Measurements from ENCODE around the gene GLMN. TPM values are rescaled to one million over a fixed set of nuclear protein-coding genes. Genes with fewer than 3 reads are reported as not detected.

The GLMN gene
- total RNA-seq, 1 donor from 2014 or later = 29.7 TPM

GRCh38 chr1:92218559-92218958 is 80.2 kb downstream of the GLMN start:
- no peak for DNase-seq (ENCODE audit: low spot score)
- Mint-ChIP-seq H3K36me3 (ENCODE audit: low read depth) (no peaks in the 10 kb centered on the region), H3K27ac (no peak overlapping the region), H3K4me3 (no peak overlapping the region), H3K9me3 (no peaks in the 10 kb centered on the region), H3K27me3 (ENCODE audit: insufficient read depth) (no peaks in the 10 kb centered on the region), H3K4me1 (ENCODE audit: low read depth) (no peaks in the 10 kb centered on the region)
- intact Hi-C loops (cut with micrococcal nuclease) = no loop called here

GRCh38 chr1:92217721-92218120 is 81.1 kb downstream of the GLMN start, which contains the start of gene C1orf146:
Gene C1orf146 (plus strand): TSS chr1:92217915. CDS start chr1:92231421, 13,506 bp downstream.
- no peak within 1 kb of the TSS for H3K4me3 Mint-ChIP-seq
- H3K27me3 Mint-ChIP-seq (ENCODE audit: insufficient read depth) = no peaks in the 10 kb centered on the region
- intact Hi-C loops (cut with micrococcal nuclease) = no loop called here
- no peaks in the 10 kb centered on the region for H3K4me1 Mint-ChIP-seq (ENCODE audit: low read depth)
- H3K27ac Mint-ChIP-seq = no peak within 1 kb of the TSS
- no peaks in the 10 kb centered on the region for H3K36me3 Mint-ChIP-seq (ENCODE audit: low read depth)
- H3K9me3 Mint-ChIP-seq = no peaks in the 10 kb centered on the region
- DNase-seq (ENCODE audit: low spot score) = no peak

DNA sequence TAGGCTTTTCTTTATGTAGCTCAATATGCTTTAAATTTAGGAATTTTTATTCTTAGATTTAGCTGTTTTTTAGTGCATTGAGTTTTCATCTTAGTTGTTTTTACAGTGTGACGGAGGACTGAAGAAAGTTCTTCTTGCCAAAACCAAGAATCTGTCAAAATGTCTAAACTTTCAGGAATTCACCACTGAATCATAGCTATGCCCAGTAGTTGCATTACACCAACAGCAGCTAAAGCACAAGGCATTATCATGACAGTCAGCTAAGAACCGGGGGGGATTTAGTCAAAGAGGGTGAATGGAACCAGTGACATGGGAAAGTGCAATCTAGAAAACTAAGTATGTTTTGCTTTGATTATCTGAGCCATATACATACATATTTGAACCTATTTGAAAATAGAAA is 87.6 kb downstream of the GLMN start:
- no peak overlapping the region for H3K4me3 Mint-ChIP-seq
- no peak for DNase-seq (ENCODE audit: low spot score)
- no peaks in the 10 kb centered on the region for H3K36me3 Mint-ChIP-seq (ENCODE audit: low read depth)
- H3K27me3 Mint-ChIP-seq (ENCODE audit: insufficient read depth) = peaks cover 6% of the 10 kb centered on the region
- peaks cover 6% of the 10 kb centered on the region for H3K9me3 Mint-ChIP-seq
- H3K4me1 Mint-ChIP-seq (ENCODE audit: low read depth) = no peaks in the 10 kb centered on the region
- intact Hi-C loops (cut with micrococcal nuclease) = no loop called here
- no peak overlapping the region for H3K27ac Mint-ChIP-seq

GRCh38 chr1:92210701-92211100 is 88.1 kb downstream of the GLMN start:
- H3K4me3 Mint-ChIP-seq = no peak overlapping the region
- no peak for DNase-seq (ENCODE audit: low spot score)
- no peaks in the 10 kb centered on the region for H3K4me1 Mint-ChIP-seq (ENCODE audit: low read depth)
- peaks cover 10% of the 10 kb centered on the region for H3K9me3 Mint-ChIP-seq
- H3K27me3 Mint-ChIP-seq (ENCODE audit: insufficient read depth) = peaks cover 6% of the 10 kb centered on the region
- H3K27ac Mint-ChIP-seq = no peak overlapping the region
- intact Hi-C loops (cut with micrococcal nuclease) = no loop called here
- H3K36me3 Mint-ChIP-seq (ENCODE audit: low read depth) = no peaks in the 10 kb centered on the region

DNA sequence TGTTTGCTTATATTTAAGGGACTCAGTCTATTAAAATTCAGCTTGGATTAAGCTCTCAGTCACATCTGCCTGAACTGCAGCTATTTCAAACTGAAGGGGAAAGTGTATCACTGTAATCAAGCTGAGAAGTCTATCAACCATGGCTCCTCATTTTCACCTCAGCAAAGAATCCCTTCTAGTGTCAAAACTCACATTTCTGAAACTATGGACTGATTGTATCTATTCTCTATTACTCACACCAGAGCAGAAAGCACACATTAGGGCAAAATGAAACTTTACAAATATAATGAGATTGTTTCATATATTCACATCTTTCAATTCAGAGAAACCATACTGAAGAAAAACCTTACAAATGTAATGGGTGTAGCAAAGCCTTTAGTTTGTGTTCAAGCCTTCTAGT is 95.7 kb downstream of the GLMN start:
- Mint-ChIP-seq H3K36me3 (ENCODE audit: low read depth) (peaks cover 9% of the 10 kb centered on the region), H3K4me3 (no peak overlapping the region), H3K27ac (no peak overlapping the region), H3K9me3 (peaks cover 20% of the 10 kb centered on the region), H3K4me1 (ENCODE audit: low read depth) (peaks cover 20% of the 10 kb centered on the region), H3K27me3 (ENCODE audit: insufficient read depth) (no peaks in the 10 kb centered on the region)
- intact Hi-C loops (cut with micrococcal nuclease) = no loop called here
- DNase-seq (ENCODE audit: low spot score) = no peak

- Mint-ChIP-seq H3K36me3 (ENCODE audit: low read depth) (peaks cover 9% of the 10 kb centered on the region), H3K4me1 (ENCODE audit: low read depth) (peaks cover 21% of the 10 kb centered on the region), H3K27me3 (ENCODE audit: insufficient read depth) (no peaks in the 10 kb centered on the region), H3K27ac (peak overlapping the region; percentile 15), H3K9me3 (peaks cover 20% of the 10 kb centered on the region), H3K4me3 (no peak overlapping the region)
- intact Hi-C loops (cut with micrococcal nuclease) = no loop called here
- DNase-seq (ENCODE audit: low spot score) = no peak
Observed at GRCh38 chr1:92201973-92202372, 96.8 kb downstream of the GLMN start.

Other genes with a start within 250 kb of the GLMN start
- gene SETSIP, start 223.6 kb downstream of the GLMN start, total RNA-seq = not detected in 2 replicates
- 0.91 and 1.0 TPM in 2 replicates for gene BTBD8, start 218.6 kb downstream of the GLMN start, total RNA-seq
- not detected in 2 replicates for gene C1orf146, start 81.1 kb downstream of the GLMN start, total RNA-seq
- gene RPAP2, start 72 bp upstream of the GLMN start, total RNA-seq = 42.0 and 44.8 TPM in 2 replicates
- gene GFI1, start 187.9 kb upstream of the GLMN start, total RNA-seq = 95.7 and 103 TPM in 2 replicates

Data from activated T-helper 1 cell treated with anti-CD3 and anti-CD28 coated beads, Interleukin-12 subunit alpha, Interleukin-12 subunit beta, Interleukin-2, Interleukin-4 antibody, amounts not matched to agents 30 ng/mL and 10 ng/mL and 1 ng/mL, durations not matched to agents 14 hours and 24 hours and 36 hours (primary cell).